ENCODE results near the gene SUOX.
"Not testable (repeated sequence)": the region's sequence is repeated elsewhere in the genome, so short reads cannot be mapped to it uniquely, and the experiment has no call there.

Gene SUOX

GRCh38 chr12:55996715-55997534 is at the start of gene SUOX:
SUOX (plus strand) TSS chr12:55997276; CDS start chr12:56002222, 4,946 bp downstream.
- peak; percentile 99 for DNase-seq (ENCODE audit: low spot score)

GRCh38 chr12:55955344-55955743 is 41.7 kb upstream of the SUOX start:
- no peak for DNase-seq (ENCODE audit: low spot score)

DNA sequence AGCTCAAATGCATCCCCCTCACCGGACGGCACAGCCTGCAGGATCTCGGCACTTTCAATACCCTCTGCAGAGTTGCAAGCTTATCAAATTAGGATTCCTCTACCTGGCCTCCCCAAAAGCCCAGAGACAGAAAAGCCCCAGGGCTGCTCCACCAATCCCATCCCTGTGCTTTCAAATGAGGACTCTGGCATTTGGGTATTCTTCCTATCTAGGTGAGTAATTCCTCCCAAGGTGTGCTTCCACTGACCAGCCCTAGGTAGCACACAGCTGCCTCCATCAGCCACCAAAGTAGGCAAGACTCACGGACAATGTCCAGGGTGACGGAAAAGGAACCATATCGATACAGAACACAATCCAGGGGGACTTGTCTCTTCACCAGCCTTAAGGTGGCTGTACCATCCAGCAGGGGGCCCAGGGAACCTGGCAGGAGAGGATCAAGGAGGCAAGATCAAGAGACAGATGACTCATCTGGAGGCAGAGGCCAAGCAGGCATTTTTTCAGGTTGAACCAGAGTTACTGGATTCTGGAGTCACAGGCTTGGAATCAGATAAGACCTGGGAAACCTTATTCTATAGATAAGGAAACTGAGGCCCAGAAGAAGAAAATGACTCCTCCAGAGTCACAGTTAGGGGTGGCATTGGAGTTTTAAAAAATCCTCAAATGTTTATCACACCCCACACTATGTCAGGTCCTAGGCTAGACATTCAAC is 41.1 kb upstream of the SUOX start:
- DNase-seq (ENCODE audit: low spot score), result no peak

- DNase-seq (ENCODE audit: low spot score), result no peak
Measured at GRCh38 chr12:55957106-55957859, 39.8 kb upstream of the SUOX start.

- no peak for DNase-seq (ENCODE audit: low spot score)
Measured at GRCh38 chr12:55963760-55964159, 33.3 kb upstream of the SUOX start.

DNA sequence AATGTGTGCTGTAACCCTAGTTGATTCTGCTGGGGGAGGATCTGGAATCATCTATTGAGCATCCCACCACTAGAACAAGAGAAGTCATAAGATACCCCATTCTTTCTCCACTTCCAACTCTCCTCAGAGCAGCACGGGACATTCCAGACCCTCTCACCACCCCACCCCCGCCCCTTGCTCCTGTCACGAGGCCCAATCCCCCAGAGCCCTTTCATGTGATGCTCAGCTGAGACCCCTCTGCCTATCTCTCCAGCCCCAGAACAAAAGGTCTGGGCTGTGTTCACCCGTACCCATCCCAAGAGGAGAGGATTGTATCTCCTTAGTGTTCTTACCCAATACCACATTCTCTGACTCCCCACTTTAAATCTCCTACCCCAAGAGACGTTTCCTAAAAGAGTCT is 31.8 kb upstream of the SUOX start:
- DNase-seq (ENCODE audit: low spot score), result peak; percentile 67

DNA sequence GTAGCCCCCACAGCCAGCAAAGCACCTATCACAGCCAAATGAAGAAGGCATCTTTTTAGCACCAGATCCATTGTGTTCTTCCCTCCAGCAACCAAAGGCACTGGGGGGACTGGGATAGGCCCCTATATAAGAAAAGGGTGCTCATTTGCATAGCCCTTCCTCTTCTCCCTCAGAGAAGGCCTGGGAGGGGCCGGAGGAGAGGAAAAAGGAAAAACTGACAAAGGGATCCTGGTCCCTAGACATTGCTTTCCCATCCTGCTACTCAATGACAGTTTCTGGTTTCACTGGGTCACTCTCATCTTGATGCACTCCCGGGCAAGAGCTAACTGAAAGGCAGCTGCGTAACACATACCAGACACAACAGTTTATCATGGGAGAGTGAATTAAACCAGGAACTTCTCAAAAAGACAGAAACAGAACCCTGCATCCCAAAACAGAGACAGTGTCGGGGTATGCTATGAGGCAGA is 31.1 kb upstream of the SUOX start, which contains the start of gene PMEL:
TSS of gene PMEL (minus strand) at position 102 of the 467 bp plus-strand sequence. CDS start at position 71, 31 bp downstream.
- peak; percentile 67 for DNase-seq (ENCODE audit: low spot score)

- DNase-seq (ENCODE audit: low spot score), result peak; percentile 98
Measured at GRCh38 chr12:55966408-55967281, 30.4 kb upstream of the SUOX start, which contains the start of gene CDK2. CDK2 (plus strand) TSS chr12:55966830; CDS start chr12:55967009, 179 bp downstream.

GRCh38 chr12:55969356-55969755 is 27.7 kb upstream of the SUOX start:
- DNase-seq (ENCODE audit: low spot score), result no peak

DNA sequence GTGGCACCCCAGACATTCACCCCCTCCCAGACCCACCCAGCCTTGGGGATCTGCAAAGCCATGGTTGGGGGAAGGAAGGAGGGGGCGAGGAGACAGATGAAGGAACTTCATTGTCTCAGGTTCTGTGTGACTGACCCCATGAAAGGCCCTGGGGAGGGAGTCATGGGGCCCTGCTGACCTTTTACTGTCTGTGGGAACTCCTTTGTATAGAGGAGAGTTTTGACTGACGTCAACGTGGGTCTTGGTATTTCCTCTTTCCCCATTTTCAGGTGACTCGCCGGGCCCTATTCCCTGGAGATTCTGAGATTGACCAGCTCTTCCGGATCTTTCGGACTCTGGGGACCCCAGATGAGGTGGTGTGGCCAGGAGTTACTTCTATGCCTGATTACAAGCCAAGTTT is 26.3 kb upstream of the SUOX start:
- DNase-seq (ENCODE audit: low spot score), result no peak

DNA sequence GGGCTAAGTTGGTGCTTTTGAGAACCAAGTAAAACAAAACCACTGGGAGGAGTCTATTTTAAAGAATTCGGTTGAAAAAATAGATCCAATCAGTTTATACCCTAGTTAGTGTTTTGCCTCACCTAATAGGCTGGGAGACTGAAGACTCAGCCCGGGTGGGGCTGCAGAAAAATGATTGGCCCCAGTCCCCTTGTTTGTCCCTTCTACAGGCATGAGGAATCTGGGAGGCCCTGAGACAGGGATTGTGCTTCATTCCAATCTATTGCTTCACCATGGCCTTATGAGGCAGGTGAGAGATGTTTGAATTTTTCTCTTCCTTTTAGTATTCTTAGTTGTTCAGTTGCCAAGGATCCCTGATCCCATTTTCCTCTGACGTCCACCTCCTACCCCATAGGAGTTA is 25.0 kb upstream of the SUOX start:
- DNase-seq (ENCODE audit: low spot score), result no peak

- no peak for DNase-seq (ENCODE audit: low spot score)
Measured at GRCh38 chr12:55972456-55972855, 24.6 kb upstream of the SUOX start.

GRCh38 chr12:55972911-55973598 is 24.0 kb upstream of the SUOX start:
- DNase-seq (ENCODE audit: low spot score), result no peak

DNA sequence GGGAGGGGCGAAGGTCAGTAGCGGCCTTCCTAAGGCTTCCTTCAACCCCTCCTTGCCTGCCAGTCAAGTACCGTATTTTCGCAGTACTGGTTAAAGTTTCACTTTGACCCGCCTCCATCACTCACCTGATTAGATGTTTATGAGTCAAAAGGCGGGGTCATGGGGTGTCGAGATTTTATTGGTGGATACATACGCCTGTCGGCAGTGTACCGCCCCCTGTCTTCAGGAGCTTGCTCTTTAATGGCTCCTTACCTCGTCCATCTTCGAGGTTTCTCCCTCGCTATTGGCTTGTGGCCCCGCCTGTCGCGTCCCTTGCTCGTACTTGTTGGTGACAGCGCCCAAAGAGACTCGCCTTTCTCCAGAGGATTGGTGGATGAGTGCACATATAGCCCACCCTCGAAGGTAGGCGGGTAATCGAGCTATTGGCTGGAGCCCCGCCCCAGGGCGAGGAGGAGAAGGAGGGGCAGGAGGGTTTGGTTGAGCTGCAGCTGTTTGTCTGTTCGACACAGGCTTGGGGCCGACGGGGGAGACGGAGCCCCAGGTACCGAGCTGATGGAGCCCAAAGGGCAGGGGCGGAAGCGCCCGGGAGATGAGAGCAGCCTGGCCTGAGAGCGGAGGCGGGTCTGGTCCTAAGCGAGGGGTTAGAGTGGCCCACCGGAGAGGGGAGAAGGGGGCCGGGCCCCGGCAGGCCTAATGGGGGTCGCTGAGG is 23.3 kb upstream of the SUOX start, which contains the start of gene RAB5B:
TSS of gene RAB5B (plus strand) at position 480 of the 709 bp plus-strand sequence. CDS start 12,883 bp downstream, outside the sequence.
- DNase-seq (ENCODE audit: low spot score), result peak; percentile 99

DNA sequence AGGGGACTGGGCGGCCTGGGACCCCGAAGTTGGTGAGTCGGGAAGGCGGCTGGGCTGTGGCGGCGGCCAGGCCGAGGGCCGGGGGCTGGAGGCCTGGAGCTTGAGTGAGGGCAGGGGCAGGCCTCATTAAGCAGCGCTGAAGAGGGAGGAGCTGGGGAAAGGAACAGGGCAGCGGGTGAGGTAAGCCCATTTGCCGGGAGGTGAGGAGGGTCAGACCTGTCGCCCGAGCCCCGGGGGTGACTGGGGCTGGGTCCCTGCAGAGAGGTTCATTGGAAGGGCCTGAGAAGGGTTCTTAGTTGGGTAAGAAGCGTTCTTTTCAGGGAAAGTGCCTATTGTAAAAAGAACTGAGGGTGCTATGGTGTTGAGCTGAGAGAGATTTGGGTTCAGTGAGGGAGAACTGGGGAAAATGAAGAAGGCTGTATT is 22.8 kb upstream of the SUOX start:
- DNase-seq (ENCODE audit: low spot score), result no peak

DNA sequence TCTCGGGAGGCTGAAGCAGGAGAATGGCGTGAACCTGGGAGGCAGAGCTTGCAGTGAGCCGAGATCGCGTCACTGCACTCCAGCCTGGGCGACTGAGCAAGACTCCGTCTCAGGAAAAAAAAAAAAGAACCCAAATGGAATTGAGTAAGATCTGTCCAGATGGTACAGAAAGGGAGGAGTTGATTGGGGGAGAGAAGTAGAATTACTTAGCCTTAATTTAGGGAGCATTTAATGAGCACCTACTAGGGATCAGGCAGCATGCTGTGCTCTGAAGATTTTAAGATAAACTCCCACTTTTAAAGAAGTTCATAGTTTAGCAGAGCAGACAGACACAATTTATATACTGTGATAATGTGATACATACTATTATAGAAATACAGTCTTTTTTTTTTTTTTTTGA is 18.7 kb upstream of the SUOX start:
- DNase-seq (ENCODE audit: low spot score), result no peak

DNA sequence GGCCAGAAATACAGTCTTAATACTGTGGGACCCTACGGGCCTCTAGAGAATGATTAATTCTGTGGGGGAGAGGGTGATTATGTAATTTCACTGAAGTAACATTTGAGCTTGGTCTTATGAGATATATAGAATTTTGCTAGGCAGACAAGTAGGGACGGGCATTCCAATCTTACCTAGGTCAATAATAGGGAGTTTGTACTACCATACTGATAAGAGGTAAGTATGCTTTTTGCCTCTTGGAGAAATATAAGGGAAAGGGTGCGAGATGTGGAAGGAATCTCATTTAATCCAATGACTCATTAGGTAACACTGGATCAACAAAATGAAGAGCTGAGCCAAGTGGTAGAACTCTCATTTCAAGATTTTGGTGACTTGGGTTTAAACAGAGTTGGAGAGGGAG is 18.0 kb upstream of the SUOX start:
- DNase-seq (ENCODE audit: low spot score), result no peak

- not testable (repeated sequence) for DNase-seq (ENCODE audit: low spot score)
Measured at GRCh38 chr12:55981882-55982281, 15.2 kb upstream of the SUOX start.

DNA sequence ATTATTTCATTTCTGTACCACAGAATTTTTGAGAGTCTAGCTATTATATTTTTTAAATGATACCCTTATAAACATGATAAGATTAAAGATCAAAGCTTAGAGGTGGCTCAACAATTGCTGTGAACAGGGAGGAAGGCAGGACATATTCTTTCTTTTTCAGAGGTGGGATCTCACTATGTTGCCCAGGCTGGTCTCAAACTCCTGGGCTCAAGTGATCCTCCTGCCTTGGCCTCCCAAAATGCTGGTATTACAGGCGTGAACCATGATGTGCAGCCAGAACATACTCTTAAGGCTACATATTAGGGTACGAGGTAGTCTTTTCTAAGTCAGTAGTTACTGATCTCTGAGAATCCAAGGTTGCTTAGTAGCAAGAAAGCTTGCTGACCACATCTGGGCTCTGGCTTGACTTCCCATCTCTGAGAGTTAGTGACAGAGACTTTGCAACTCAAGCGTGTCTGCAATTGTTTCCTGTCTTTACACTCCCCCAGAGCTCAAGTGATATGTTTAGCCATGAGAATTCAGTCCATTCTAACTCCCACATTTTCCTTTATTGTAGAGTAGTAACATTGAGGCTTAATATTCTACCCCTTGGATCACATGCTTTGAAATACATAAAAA is 14.6 kb upstream of the SUOX start:
- no peak for DNase-seq (ENCODE audit: low spot score)

Data from ecto neural progenitor cell (in vitro differentiated cells).